GM19372 (cell line): Measurements from ENCODE around the gene SPIN2A.
"Not testable (repeated sequence)": the region's sequence is repeated elsewhere in the genome, so short reads cannot be mapped to it uniquely, and the experiment has no call there.

Experiments used
- ATAC-seq: cut with Tn5 transposase; IDR thresholded peaks from one replicate; pipeline ENCODE4 v1.9.1; 2021; ENCODE audit warnings: mild to moderate bottlenecking, low read depth, moderate library complexity; ENCODE audit not compliant: unreplicated experiment

SPIN2A gene

DNA sequence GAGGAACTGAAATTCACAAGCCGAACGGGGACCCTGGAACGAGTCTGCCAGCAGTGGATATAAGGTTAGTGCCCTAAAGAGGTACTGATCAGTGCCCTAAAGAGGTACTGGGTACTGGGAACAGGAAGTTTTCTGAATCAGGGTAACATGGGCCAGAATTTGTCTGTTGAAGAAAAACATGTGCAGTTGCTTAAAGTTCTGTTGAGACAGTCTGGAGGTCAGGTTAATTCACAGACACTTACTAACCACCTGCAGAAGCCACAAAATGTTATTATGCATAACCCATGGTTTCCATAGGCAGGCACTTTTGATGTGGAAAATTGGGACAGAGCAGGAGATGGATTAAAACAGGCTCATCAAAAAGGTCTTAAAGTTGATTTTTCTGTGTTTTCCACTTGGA, 33.7 kb downstream of the SPIN2A start:
- no peak for ATAC-seq

DNA sequence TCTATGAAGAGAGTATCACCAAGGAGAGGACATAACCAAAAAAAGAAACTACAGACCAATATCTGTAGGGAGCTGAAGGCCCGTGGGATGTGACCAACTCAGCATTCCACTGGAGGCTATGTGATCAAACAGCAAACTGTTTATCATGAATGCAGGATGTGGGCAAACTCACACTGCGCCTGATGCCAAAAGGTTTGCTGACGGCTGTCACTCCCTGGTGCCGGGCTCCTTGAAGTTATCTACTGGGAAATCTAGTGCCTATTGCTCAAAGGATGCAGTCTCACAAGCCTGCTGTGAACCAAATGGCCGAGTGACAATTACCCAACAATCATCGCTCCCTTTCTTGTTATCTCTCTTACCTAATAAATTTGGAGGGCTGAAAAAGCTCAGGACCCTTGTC, 34.3 kb downstream of the SPIN2A start:
- not testable (repeated sequence) for ATAC-seq
